IMR-90 (cell line): ENCODE results near the gene ZEB2. TPM values are rescaled to one million over a fixed set of nuclear protein-coding genes. Genes with fewer than 3 reads are reported as not detected.
A peak's percentile ranks its signal among the peaks of the same experiment; 100 is the strongest.

Source experiments
- ATAC-seq: fragments of 200-7000 bp; cut with Tn5 transposase; 2 replicates; pipeline ENCODE4 v1.9.1; 2020; ENCODE audit warnings: low read depth, mild to moderate bottlenecking, moderate library complexity
- BruUV-seq: library from RNA; stranded (reverse); fragments of 400-500 nt; replicated peaks from 2 replicates; lab custom pipeline; 2021; lab: Mats Ljungman, UMichigan
- CTCF ChIA-PET: fragments of 300-600 bp; formaldehyde crosslinking; extraction: SDS; loops from one replicate; lab custom pipeline; 2021; ENCODE audit warnings: antibody characterized with exemption; lab: Yijun Ruan, JAX
- POLR2A ChIA-PET: fragments of 300-600 bp; sonication (Branson Sonifier 250); formaldehyde crosslinking; loops from one replicate; lab custom pipeline; 2022; ENCODE audit warnings: antibody characterized with exemption; ENCODE audit not compliant: unreplicated experiment; lab: Charles Lee
- DNase-seq: peaks from one replicate; pipeline ENCODE4 v3.0.0; 2013
- H2AFZ ChIP-seq: replicated peaks from 2 replicates; pipeline ENCODE3; 2013; ENCODE audit warnings: low read length, mild to moderate bottlenecking; ENCODE audit not compliant: poor library complexity
- H2AK5ac ChIP-seq: 2 replicates; pipeline ENCODE4 v1.6.1; 2013; ENCODE audit warnings: low read depth, low read length, inconsistent platforms
- H2AK9ac ChIP-seq: replicated peaks from 2 replicates; pipeline ENCODE3; 2013; ENCODE audit warnings: mild to moderate bottlenecking, low read depth, low read length, moderate library complexity; ENCODE audit not compliant: poor library complexity
- H2BK120ac ChIP-seq: 2 replicates; pipeline ENCODE4 v1.6.1; 2013; ENCODE audit warnings: low read depth, low read length, inconsistent platforms
- H2BK15ac ChIP-seq: 3 replicates; pipeline ENCODE4 v1.6.1; 2013; ENCODE audit warnings: low read depth, low read length, inconsistent platforms
- H2BK20ac ChIP-seq: 2 replicates; pipeline ENCODE4 v1.6.1; 2013; ENCODE audit warnings: low read depth, mild to moderate bottlenecking, inconsistent platforms, low read length, moderate library complexity
- H2BK5ac ChIP-seq: 2 replicates; pipeline ENCODE4 v1.6.1; 2013; ENCODE audit warnings: mild to moderate bottlenecking, low read depth, low read length, inconsistent platforms; ENCODE audit not compliant: poor library complexity, severe bottlenecking
- H3K14ac ChIP-seq: replicated peaks from 2 replicates; pipeline ENCODE4 v1.6.1; 2013; ENCODE audit warnings: low read depth, low read length, inconsistent platforms
- H3K18ac ChIP-seq: 2 replicates; pipeline ENCODE4 v1.6.1; 2013; ENCODE audit warnings: low read depth, low read length, control low read depth
- H3K23ac ChIP-seq: 2 replicates; pipeline ENCODE4 v1.6.1; 2013; ENCODE audit warnings: low read depth, low read length, inconsistent platforms
- H3K27ac ChIP-seq: 2 replicates; pipeline ENCODE4 v1.5.1; 2013; ENCODE audit warnings: mild to moderate bottlenecking, control low read depth, low read length; ENCODE audit not compliant: insufficient read depth
- H3K27me3 ChIP-seq: 2 replicates; pipeline ENCODE4 v1.6.1; 2013; ENCODE audit warnings: low read length; ENCODE audit not compliant: control insufficient read depth, insufficient read depth
- H3K36me3 ChIP-seq: 2 replicates; pipeline ENCODE4 v1.6.1; 2013; ENCODE audit warnings: low read length, mixed read lengths; ENCODE audit not compliant: control insufficient read depth, insufficient read depth
- H3K4ac ChIP-seq: 2 replicates; pipeline ENCODE4 v1.6.1; 2013; ENCODE audit warnings: low read depth, low read length, inconsistent platforms
- H3K4me1 ChIP-seq: 2 replicates; pipeline ENCODE4 v1.6.1; 2013; ENCODE audit warnings: low read length, mixed read lengths; ENCODE audit not compliant: control insufficient read depth, insufficient read depth
- H3K4me2 ChIP-seq: 2 replicates; pipeline ENCODE4 v1.6.1; 2013; ENCODE audit warnings: low read depth, mild to moderate bottlenecking, control low read depth, low read length, moderate library complexity
- H3K4me3 ChIP-seq: 2 replicates; pipeline ENCODE4 v1.5.1; 2013; ENCODE audit warnings: low read depth, mild to moderate bottlenecking, control low read depth, low read length, moderate library complexity; ENCODE audit not compliant: insufficient read depth
- H3K56ac ChIP-seq: 2 replicates; pipeline ENCODE4 v1.6.1; 2013; ENCODE audit warnings: low read length, inconsistent platforms; ENCODE audit not compliant: insufficient read depth; ENCODE audit errors: extremely low read depth
- H3K79me1 ChIP-seq, 2 experiments: 2 replicates each; pipeline ENCODE4 v1.6.1; 2013; ENCODE audit warnings: low read length in 2 of 2, inconsistent platforms in 1 of 2, low read depth in 1 of 2
- H3K9ac ChIP-seq: 2 replicates; pipeline ENCODE4 v1.6.1; 2013; ENCODE audit warnings: low read depth, low read length, control low read depth
- H3K9me1 ChIP-seq: 2 replicates; pipeline ENCODE4 v1.6.1; 2013; ENCODE audit warnings: low read length, inconsistent platforms; ENCODE audit not compliant: insufficient read depth
- H3K9me3 ChIP-seq: 2 replicates; pipeline ENCODE4 v1.6.1; 2013; ENCODE audit warnings: low read length; ENCODE audit not compliant: control insufficient read depth, insufficient read depth
- H4K20me1 ChIP-seq: 2 replicates; pipeline ENCODE4 v1.6.1; 2013; ENCODE audit warnings: low read length, inconsistent platforms; ENCODE audit not compliant: insufficient read depth
- H4K5ac ChIP-seq: 2 replicates; pipeline ENCODE4 v1.6.1; 2013; ENCODE audit warnings: mild to moderate bottlenecking, low read depth, low read length, control low read depth
- H4K8ac ChIP-seq, 2 experiments: 2 replicates each; pipeline ENCODE4 v1.6.1; 2013; ENCODE audit warnings: low read depth in 2 of 2, low read length in 2 of 2, control low read depth in 1 of 2, inconsistent platforms in 1 of 2
- H4K91ac ChIP-seq: 2 replicates; pipeline ENCODE4 v1.6.1; 2013; ENCODE audit warnings: low read depth, low read length, inconsistent platforms; ENCODE audit not compliant: insufficient read depth
- CEBPB ChIP-seq: IDR thresholded peaks from 2 replicates; pipeline ENCODE4 v1.6.1; 2012; ENCODE audit warnings: low read depth, low read length, improper control_type of control experiment
- POLR2A ChIP-seq: IDR thresholded peaks from 2 replicates; pipeline ENCODE4 v1.6.1; 2012; ENCODE audit warnings: mild to moderate bottlenecking, low read depth, low read length
- WGBS, 2 experiments: methylation state at CpG; one replicate each; pipeline versions ENCODE4 v1.1.5 to v1.1.7; 2013; ENCODE audit warnings: missing lambda C conversion rate in 2 of 2; ENCODE audit not compliant: insufficient read length in 1 of 2; ENCODE audit errors: extremely low coverage in 2 of 2; 5-methylcytosine and 5-hydroxymethylcytosine counted together
- dilution Hi-C: fragments of 300-500 bp; cut with HindIII; formaldehyde crosslinking; loops from one replicate; pipeline ENCODE4 v1.14.3; 2018; ENCODE audit warnings: low sequenced_read_pairs; ENCODE audit not compliant: unreplicated experiment
- in situ Hi-C: fragments of 300-500 bp; cut with MboI; formaldehyde crosslinking; loops from 3 replicates; pipeline ENCODE4 v1.14.3; 2019; ENCODE audit warnings: low sequenced_read_pairs, inconsistent platforms, mixed read lengths
- intact Hi-C: fragments of 100-400 bp; cut with micrococcal nuclease; formaldehyde crosslinking; loops from 2 replicates; pipeline ENCODE4 v1.10.0; 2022
- polyA plus RNA-seq, 3 experiments: library from polyadenylated mRNA; depleted of rRNA; stranded (reverse); fragments of >200 nt; gene quantifications; 2 replicates each; pipeline ENCODE4 v1.2.3, GENCODE V29; 2012; ENCODE audit warnings: low replicate concordance in 1 of 3
- total RNA-seq: library from RNA; depleted of rRNA; stranded (reverse); fragments of >200 nt; gene quantifications from 2 replicates; pipeline ENCODE4 v1.2.3, GENCODE V29; 2012

ZEB2 gene
- total and polyA plus RNA-seq, 2 of the 4 experiments (the other 2 are of a cell fraction), result 22.4 to 50.9 TPM

- Histone ChIP-seq H3K14ac (peak overlapping the region; percentile 84), H3K9me1 (no peaks in the 10 kb centered on the region), H2AFZ (peak overlapping the region; percentile 83), H4K20me1 (peaks cover 15% of the 10 kb centered on the region; the same call in 1 of the 2 replicates), H4K5ac (peak overlapping the region; percentile 94), H4K8ac (peak overlapping the region; percentile 65 to 75; a peak in 3 of 4 replicates), H2BK5ac (peak overlapping the region; percentile 99), H4K91ac (peak overlapping the region; percentile 81), H3K27me3 (no peaks in the 10 kb centered on the region), H2AK9ac (peak overlapping the region; percentile 88), H2BK15ac (peak overlapping the region; percentile 45; the same call in 1 of the 3 replicates), H3K56ac (peak overlapping the region; percentile 84), H3K9me3 (no peaks in the 10 kb centered on the region), H3K36me3 (no peaks in the 10 kb centered on the region; the same call in 1 of the 2 replicates), H2BK20ac (peak overlapping the region; percentile 17; the same call in 1 of the 2 replicates), H2BK120ac (peak overlapping the region; percentile 73), H3K23ac (peak overlapping the region; percentile 73), H3K79me1 (peaks cover 16 to 42% of the 10 kb centered on the region in 2 experiments; a peak in 3 of 4 replicates), H3K27ac (peak overlapping the region; percentile 99), H3K18ac (peak overlapping the region; percentile 96), H3K9ac (peak overlapping the region; percentile 90), H3K4ac (peak overlapping the region; percentile 86), H2AK5ac (peak overlapping the region; percentile 2), H3K4me1 (peaks cover 8% of the 10 kb centered on the region), H3K4me3 (peak overlapping the region; percentile 99), H3K4me2 (peak overlapping the region; percentile 91)
- intact Hi-C loops (loop anchor here (2.0 to 10.0 kb wide), 11 partner anchors 491 to 1796 kb away; no protein-coding TSS in a partner anchor), dilution Hi-C loops (no loop called here), in situ Hi-C loops (loop anchor here (10.0 to 25.0 kb wide), 3 partner anchors 181 to 1796 kb away; a partner anchor contains a TSS)
- TF ChIP-seq CEBPB (no peak), POLR2A (peak; percentile 35; the same call in 1 of the 2 replicates)
- WGBS, 2 experiments, result 6% methylated on average over 7 of the region's 50 CpGs; no CpG with 5 or more reads in 1 of the 2 experiments
- no peak for DNase-seq
- ATAC-seq, result peak; percentile 3
- BruUV-seq, result no TSS peak
- POLR2A ChIA-PET, result interaction anchor here (0.6 kb wide), 1 partner anchor 103 kb away, joined by 3 read pairs; no protein-coding TSS in a partner anchor
- CTCF ChIA-PET, result no interaction called here
Measured at GRCh38 chr2:144515696-144516410, 4.1 kb downstream of the ZEB2 start.
